Testis (tissue), 3 donors: ENCODE data around the gene PIP4K2A. TPM values are rescaled to one million over a fixed set of nuclear protein-coding genes. Genes with fewer than 3 reads are reported as not detected.

Source experiments
- DNase-seq: peaks from one replicate; pipeline ENCODE4 v3.0.0-alpha.2; 2019
- H3K27ac ChIP-seq, 2 donors: fragments of 200-600 bp; sonication (generic); one replicate each; pipeline ENCODE4 v1.5.1; 2019
- H3K27me3 ChIP-seq: fragments of 200-600 bp; sonication (generic); one replicate; pipeline ENCODE4 v1.5.1; 2019
- H3K36me3 ChIP-seq: fragments of 200-600 bp; sonication (generic); one replicate; pipeline ENCODE4 v1.5.1; 2017; ENCODE audit warnings: low read depth; ENCODE audit errors: missing control alignments
- H3K4me1 ChIP-seq: fragments of 200-600 bp; sonication (generic); one replicate; pipeline ENCODE4 v1.5.1; 2019
- H3K4me3 ChIP-seq, 2 donors: fragments of 200-600 bp; sonication (generic); one replicate each; pipeline ENCODE4 v1.5.1; 2017 to 2019
- H3K9me3 ChIP-seq: fragments of 200-600 bp; sonication (generic); one replicate; pipeline ENCODE4 v1.5.1; 2017
- POLR2A ChIP-seq: fragments of 450-650 bp; IDR thresholded peaks from one replicate; pipeline ENCODE4 v1.6.1; 2017; ENCODE audit warnings: antibody characterized with exemption, mild to moderate bottlenecking, moderate library complexity
- WGBS, 2 donors: methylation state at CpG; one replicate each; pipeline ENCODE4 v1.1.5; 2018; 5-methylcytosine and 5-hydroxymethylcytosine counted together
- intact Hi-C: fragments of 100-400 bp; cut with DNase I; formaldehyde crosslinking; loops from one replicate; pipeline ENCODE4 v1.15.1; 2023; ENCODE audit warnings: low total_unique reads
- polyA plus RNA-seq: library from polyadenylated mRNA; stranded (reverse); fragments of 350-450 nt; fragmentation: Illumina TruSeq; extraction: RNeasy Lipid Tissue Mini Kit (QIAGEN cat#74804); gene quantifications from one replicate; pipeline ENCODE4 v1.2.3, GENCODE V29; 2014; ENCODE audit warnings: low read depth, low replicate concordance; ENCODE audit not compliant: insufficient read depth
- total RNA-seq, 2 donors: library from RNA; depleted of rRNA; stranded (reverse); fragments of >200 nt; gene quantifications; one replicate each; pipeline ENCODE4 v1.2.3, GENCODE V29; 2016
- TF ChIP-seq, protein P1 (sequence below), 3 experiments: fragments of 450-650 bp in 2 of 3; fragments of 200-600 bp in 1 of 3; sonication (generic) in 1 of 3; IDR thresholded peaks; one replicate each; pipeline ENCODE4 v1.5.1; 2016 to 2019; ENCODE audit warnings: antibody characterized with exemption in 3 of 3, mild to moderate bottlenecking in 2 of 3, moderate library complexity in 1 of 3

PIP4K2A gene
- total and polyA plus RNA-seq, 3 donors from 2014 or later: 12.6 to 26.0 (median 15.8) TPM

DNA sequence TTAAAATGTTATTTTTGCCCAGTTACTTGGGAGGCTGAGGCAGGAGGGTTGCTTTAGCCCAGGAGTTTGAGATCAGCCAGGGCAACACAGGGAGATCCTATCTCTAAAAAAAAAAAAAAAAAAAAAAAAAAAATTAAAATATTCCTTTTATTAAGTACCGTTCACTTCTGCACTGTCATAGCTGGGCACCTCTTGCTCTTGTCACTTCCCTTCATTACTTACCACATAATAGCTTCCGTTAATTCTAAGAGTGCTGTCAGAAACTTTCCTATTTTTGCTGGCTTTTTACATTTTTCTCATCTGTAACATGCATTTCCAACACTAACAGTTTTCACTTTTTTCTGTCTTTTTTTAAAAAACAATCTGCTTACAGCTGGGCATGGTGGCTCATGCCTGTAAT lies 132.9 kb downstream of the PIP4K2A start:
- Histone ChIP-seq H3K4me1 (no peaks in the 10 kb centered on the region), H3K27me3 (no peaks in the 10 kb centered on the region), H3K36me3 (no peaks in the 10 kb centered on the region), H3K9me3 (no peaks in the 10 kb centered on the region), H3K27ac (no peak overlapping the region), H3K4me3 (no peak overlapping the region)
- no peak for DNase-seq
- intact Hi-C loops: no loop called here
- no peak for TF ChIP-seq POLR2A
- TF ChIP-seq, protein P1, sequence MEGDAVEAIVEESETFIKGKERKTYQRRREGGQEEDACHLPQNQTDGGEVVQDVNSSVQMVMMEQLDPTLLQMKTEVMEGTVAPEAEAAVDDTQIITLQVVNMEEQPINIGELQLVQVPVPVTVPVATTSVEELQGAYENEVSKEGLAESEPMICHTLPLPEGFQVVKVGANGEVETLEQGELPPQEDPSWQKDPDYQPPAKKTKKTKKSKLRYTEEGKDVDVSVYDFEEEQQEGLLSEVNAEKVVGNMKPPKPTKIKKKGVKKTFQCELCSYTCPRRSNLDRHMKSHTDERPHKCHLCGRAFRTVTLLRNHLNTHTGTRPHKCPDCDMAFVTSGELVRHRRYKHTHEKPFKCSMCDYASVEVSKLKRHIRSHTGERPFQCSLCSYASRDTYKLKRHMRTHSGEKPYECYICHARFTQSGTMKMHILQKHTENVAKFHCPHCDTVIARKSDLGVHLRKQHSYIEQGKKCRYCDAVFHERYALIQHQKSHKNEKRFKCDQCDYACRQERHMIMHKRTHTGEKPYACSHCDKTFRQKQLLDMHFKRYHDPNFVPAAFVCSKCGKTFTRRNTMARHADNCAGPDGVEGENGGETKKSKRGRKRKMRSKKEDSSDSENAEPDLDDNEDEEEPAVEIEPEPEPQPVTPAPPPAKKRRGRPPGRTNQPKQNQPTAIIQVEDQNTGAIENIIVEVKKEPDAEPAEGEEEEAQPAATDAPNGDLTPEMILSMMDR (IDR thresholded peaks at IDR 0.05): no peak
- 90 to 95% methylated on average over 2 of the region's 2 CpGs for WGBS, 2 donors

GRCh38 chr10:22580711-22581110 lies 133.7 kb downstream of the PIP4K2A start:
- WGBS, 2 donors: 97 to 98% methylated on average over 9 of the region's 9 CpGs
- TF ChIP-seq POLR2A: no peak
- TF ChIP-seq, protein P1 (IDR thresholded peaks at IDR 0.05): no peak
- no peaks in the 10 kb centered on the region for H3K4me1 ChIP-seq
- no peak overlapping the region for H3K27ac ChIP-seq
- intact Hi-C loops: no loop called here
- no peaks in the 10 kb centered on the region for H3K9me3 ChIP-seq
- no peaks in the 10 kb centered on the region for H3K36me3 ChIP-seq
- DNase-seq: no peak
- no peaks in the 10 kb centered on the region for H3K27me3 ChIP-seq
- H3K4me3 ChIP-seq: no peak overlapping the region

DNA sequence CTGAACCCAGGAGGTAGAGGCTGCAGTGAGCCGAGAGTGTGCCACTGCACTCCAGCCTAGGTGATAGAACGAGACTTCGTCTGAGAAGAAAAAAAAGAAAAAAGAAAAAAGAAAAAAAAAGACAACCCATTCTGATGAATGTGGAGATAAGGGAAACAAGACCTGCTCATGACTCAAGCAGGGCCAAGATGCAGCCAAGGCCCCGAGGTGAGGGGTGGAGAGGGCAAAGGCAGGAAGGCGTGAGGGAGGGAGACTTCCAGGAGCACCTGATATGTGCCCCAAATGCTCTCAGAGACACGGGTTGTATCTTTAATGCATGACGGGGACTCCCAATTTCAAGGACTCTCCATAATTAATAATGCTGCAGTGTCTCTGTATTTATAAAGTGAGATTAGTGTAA lies 134.6 kb downstream of the PIP4K2A start:
- TF ChIP-seq, protein P1 (IDR thresholded peaks at IDR 0.05): no peak
- no peak for TF ChIP-seq POLR2A
- intact Hi-C loops: no loop called here
- no peak overlapping the region for H3K27ac ChIP-seq
- no peaks in the 10 kb centered on the region for H3K4me1 ChIP-seq
- no peak overlapping the region for H3K4me3 ChIP-seq
- WGBS, 2 donors: 82 to 89% methylated on average over 7 of the region's 7 CpGs
- H3K9me3 ChIP-seq: no peaks in the 10 kb centered on the region
- DNase-seq: no peak
- H3K36me3 ChIP-seq: no peaks in the 10 kb centered on the region
- H3K27me3 ChIP-seq: no peaks in the 10 kb centered on the region

DNA sequence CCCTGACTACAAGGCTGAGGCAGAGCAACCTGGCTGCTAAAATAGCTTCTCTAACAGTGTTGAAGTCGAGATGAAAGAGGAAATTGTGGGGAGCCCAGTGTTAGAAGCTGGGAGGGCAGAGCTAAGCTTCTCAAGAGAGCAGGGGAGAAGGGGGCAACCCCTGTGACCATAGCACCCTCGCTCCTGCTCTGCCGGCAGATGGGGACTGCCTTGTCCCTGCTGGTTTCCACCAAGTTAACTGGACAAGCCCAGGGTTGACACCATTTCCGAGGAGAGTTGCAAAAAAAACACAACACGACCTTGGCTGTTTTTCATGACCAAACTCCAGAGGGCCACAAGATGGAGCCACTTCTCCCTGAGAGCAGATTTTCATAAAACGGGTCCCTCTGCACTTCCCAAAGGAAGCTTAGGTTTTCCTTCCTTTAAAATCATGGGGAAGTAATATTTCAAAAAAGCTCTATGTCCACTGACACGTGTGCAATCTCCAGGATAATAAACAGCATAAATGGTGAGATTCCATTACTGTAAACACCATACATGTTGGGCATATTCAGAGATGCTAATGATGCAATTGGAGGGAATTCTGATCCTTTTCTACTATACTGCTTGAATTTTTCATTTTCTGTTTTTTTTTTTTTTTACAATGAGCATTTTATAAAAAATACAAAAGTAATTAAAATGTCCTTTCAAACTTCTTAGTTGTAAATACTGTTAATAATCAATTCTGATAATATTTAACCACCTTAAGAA lies 140.4 kb downstream of the PIP4K2A start:
- no peaks in the 10 kb centered on the region for H3K9me3 ChIP-seq
- H3K4me3 ChIP-seq: no peak overlapping the region
- no peaks in the 10 kb centered on the region for H3K36me3 ChIP-seq
- intact Hi-C loops: no loop called here
- no peak overlapping the region for H3K27ac ChIP-seq
- no peaks in the 10 kb centered on the region for H3K4me1 ChIP-seq
- peak; percentile 24 for DNase-seq
- WGBS, 2 donors: 63 to 73% methylated on average over 5 to 7 of the region's 7 CpGs
- TF ChIP-seq, protein P1 (IDR thresholded peaks at IDR 0.05): peak in 2 of 3 experiments; percentile 23 to 31
- TF ChIP-seq POLR2A: no peak
- H3K27me3 ChIP-seq: no peaks in the 10 kb centered on the region
